ENCODE results near the gene SLC26A8.
"Not testable (repeated sequence)": the region's sequence is repeated elsewhere in the genome, so short reads cannot be mapped to it uniquely, and the experiment has no call there.

Gene SLC26A8

GRCh38 chr6:36000451-36000850 lies 24.0 kb downstream of the SLC26A8 start:
- DNase-seq = no peak

- DNase-seq = no peak
Measured at GRCh38 chr6:35993150-35993549, 31.3 kb downstream of the SLC26A8 start.

GRCh38 chr6:35988047-35988446 lies 36.4 kb downstream of the SLC26A8 start:
- DNase-seq = not testable (repeated sequence)

GRCh38 chr6:35984701-35985100 lies 39.7 kb downstream of the SLC26A8 start:
- DNase-seq = no peak

- no peak for DNase-seq
Measured at GRCh38 chr6:35980991-35981645, 43.3 kb downstream of the SLC26A8 start.

GRCh38 chr6:35980126-35980525 lies 44.3 kb downstream of the SLC26A8 start:
- not testable (repeated sequence) for DNase-seq

- no peak for DNase-seq
Measured at GRCh38 chr6:35977308-35977707, 47.1 kb downstream of the SLC26A8 start.

- DNase-seq = no peak
Measured at GRCh38 chr6:35973670-35974222, 50.7 kb downstream of the SLC26A8 start.

- no peak for DNase-seq
Measured at GRCh38 chr6:35972471-35973367, 51.7 kb downstream of the SLC26A8 start.

- DNase-seq = no peak
Measured at GRCh38 chr6:35970181-35970580, 54.3 kb downstream of the SLC26A8 start.

- DNase-seq = no peak
Measured at GRCh38 chr6:35969646-35970045, 54.8 kb downstream of the SLC26A8 start.

GRCh38 chr6:35968821-35969220 lies 55.6 kb downstream of the SLC26A8 start:
- DNase-seq = no peak

- DNase-seq = no peak
Measured at GRCh38 chr6:35967076-35967774, 57.2 kb downstream of the SLC26A8 start.

GRCh38 chr6:35962779-35963560 lies 61.5 kb downstream of the SLC26A8 start:
- no peak for DNase-seq

GRCh38 chr6:35960187-35960586 lies 64.3 kb downstream of the SLC26A8 start:
- DNase-seq = no peak

GRCh38 chr6:35955970-35956369 lies 68.5 kb downstream of the SLC26A8 start:
- no peak for DNase-seq

GRCh38 chr6:35955521-35955920 lies 68.9 kb downstream of the SLC26A8 start:
- DNase-seq = no peak

GRCh38 chr6:35955071-35955470 lies 69.4 kb downstream of the SLC26A8 start:
- no peak for DNase-seq

GRCh38 chr6:35954333-35954732 lies 70.1 kb downstream of the SLC26A8 start:
- no peak for DNase-seq

- no peak for DNase-seq
Measured at GRCh38 chr6:35948725-35949124, 75.7 kb downstream of the SLC26A8 start.

- DNase-seq = no peak
Measured at GRCh38 chr6:35945650-35946025, 78.8 kb downstream of the SLC26A8 start.

GRCh38 chr6:35943390-35943789 lies 81.1 kb downstream of the SLC26A8 start:
- DNase-seq = no peak

- DNase-seq = no peak
Measured at GRCh38 chr6:35942355-35942754, 82.1 kb downstream of the SLC26A8 start.
